HG02571 (cell line): ENCODE results near the gene UBA52.
"Not testable (repeated sequence)": the region's sequence is repeated elsewhere in the genome, so short reads cannot be mapped to it uniquely, and the experiment has no call there.

Experiments used
- ATAC-seq: cut with Tn5 transposase; IDR thresholded peaks from one replicate; pipeline ENCODE4 v1.9.1; 2021; ENCODE audit warnings: mild to moderate bottlenecking, moderate library complexity; ENCODE audit not compliant: unreplicated experiment

UBA52 gene

DNA sequence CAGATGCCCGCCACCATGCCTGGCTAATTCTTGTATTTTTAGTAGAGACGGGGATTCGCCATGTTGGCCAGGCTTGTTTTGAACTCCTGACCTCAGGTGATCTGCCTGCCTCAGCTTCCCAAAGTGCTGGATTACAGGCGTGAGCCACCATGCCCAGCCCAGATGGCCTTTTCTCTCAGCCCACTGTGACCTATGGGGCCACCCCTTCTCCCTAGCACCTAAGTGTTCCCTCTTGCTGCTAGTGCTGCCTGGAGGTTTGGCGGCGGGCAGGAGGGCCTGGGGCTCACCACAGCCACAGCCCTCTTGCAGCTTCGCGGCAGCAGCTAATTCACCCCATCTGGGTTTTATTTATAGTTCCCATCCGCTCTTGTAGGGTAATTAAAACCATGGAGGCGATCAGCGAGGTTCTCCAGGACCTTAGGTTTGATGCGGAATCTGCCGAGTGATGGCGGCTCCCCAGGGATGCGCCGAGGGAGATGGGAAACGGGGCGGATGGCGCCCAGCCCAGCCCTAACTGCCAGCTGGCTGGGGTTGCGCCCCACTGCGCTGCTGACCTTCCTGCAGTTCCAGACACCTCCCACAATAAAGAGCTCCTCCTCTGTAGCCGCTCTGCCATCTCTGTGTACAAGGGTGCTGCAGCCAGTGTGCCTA, 20.2 kb downstream of the UBA52 start:
- ATAC-seq, result no peak

- not testable (repeated sequence) for ATAC-seq
Measured at GRCh38 chr19:18592732-18593131, 21.1 kb downstream of the UBA52 start.

- ATAC-seq, result no peak
Measured at GRCh38 chr19:18593367-18594095, 21.9 kb downstream of the UBA52 start.

DNA sequence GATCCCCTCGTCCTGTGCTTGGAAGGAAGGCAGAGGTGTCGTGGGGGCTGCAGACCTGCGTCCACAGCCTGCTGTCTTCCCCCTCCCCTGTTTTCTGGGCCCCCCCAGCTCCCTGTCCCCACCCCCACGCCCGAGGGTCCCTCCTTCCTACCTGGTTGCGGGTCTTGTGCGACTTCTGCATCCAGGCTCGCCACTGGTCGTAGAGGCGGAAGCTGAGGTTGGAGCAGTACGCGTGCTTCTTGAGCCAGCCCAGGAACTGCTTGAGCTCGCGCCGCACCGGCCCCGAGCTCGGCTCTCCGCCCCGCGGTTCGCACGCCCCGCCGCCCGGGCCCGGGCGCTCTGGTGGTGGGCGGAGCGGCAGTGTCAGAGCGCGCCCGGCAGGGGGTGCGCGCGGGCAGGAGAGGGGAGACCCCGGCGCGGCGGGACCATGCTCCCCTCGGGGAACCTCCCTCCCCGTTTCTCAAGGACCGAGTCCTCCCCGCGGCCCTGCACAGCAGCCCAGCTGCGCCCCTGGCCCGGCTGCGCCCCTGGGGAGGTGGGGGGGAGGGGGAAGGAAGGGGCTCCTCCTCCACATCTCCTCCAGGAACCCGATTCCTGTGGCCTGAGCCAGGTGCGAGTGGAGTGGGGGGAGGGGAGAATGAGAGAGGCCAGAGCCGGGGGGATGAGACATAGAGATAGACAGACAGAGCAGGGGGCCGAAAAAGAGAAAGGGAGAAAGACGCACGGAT, 22.6 kb downstream of the UBA52 start:
- no peak for ATAC-seq

DNA sequence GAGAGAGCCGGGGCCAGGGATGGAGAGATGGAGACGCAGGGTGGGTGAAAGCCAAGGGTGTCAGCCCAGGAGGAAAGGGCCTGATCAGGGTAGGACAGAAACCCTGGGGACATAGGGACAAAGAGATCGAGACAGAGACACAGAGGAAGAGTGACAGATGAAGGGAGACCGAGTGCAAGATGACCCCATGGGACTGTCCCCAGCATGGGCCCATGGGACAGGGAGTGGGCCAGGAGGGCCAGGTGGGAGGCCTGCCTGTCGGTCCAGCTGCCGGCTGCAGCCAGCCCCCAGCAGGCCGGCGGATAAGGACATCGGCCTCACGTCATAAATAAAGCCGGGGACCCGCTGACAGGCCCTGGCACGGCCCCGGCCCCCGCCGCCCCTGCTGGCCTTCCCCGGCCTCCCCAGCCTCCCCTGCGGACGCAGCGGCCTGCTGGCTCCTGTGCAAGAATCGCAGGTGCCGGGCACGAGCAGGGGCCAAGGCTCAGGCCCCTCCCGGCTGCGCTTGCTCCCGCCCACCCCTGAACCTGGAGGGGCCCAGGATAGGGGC, 23.2 kb downstream of the UBA52 start:
- ATAC-seq, result no peak

- ATAC-seq, result no peak
Measured at GRCh38 chr19:18595475-18595874, 23.8 kb downstream of the UBA52 start.

DNA sequence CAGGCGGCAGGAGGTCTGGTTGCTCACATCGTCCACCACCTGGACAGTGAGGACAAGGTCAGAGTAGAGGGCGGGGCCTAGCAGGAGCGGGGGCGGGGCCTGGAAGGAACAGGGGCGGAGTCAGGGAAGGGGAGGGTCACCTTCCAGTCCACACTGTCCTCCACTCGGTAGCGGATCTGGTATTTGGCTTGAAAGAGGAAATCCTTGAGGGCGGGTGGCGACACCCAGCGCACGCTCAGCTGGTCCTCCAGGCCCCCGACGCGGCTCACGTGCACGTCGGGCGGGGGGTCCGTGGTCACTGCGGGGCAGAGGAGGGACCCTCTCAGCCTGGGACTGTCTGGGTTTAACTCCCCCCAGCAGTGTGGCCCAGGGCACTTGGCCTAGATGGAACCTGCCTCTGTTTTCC, 25.1 kb downstream of the UBA52 start:
- ATAC-seq, result no peak

GRCh38 chr19:18597809-18598660, 26.4 kb downstream of the UBA52 start:
- ATAC-seq, result no peak

DNA sequence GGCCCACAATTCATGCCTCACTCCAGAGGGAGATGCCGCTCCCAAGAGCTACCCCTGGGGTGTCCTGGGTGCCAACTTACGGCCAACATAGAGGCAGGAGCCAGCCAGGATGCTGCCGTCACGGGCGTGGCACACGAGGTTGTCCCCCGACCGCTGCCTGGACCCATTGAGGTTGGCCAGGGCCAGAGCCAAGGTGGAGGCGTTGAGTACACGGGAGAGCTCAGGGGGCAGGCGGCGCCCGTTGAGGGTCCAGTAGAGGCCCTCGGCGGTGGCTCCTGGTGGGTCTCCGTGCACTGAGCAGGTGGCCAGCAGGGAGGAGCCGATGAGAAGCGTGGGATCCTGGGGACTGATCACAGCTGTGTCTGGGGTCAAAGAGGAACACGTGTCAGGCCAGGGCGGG, 27.8 kb downstream of the UBA52 start:
- no peak for ATAC-seq

DNA sequence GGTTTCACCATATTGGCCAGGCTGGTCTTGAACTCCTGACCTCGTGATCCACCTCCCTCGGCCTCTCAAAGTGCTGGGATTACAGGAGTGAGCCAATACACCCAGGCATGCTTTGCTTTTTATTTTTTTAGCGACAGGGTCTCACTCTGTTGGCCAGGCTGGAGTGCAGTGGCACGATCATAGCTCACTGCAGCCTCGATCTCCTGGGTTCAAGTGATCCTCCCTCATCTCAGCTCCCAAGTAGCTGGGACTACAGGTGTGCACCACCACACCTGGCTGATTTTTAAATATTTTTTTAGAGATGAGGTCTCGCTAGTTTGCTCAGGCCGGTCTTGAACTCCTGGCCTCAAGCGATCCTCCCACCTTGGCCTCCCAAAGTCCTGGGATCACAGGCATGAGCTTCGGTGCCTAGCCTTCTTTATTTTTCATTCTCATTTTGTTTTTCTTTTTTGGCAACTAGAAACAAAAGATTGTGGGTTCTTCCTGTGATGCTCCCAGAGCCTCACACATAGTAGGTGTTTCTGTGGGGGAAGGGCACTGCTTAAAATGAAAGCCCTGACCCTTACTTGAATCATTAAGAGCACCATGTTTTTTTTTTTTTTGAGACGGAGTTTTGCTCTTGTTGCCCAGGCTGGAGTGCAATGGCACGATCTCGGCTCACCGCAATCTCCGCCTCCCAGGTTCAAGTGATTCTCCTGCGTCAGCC, 29.2 kb downstream of the UBA52 start:
- not testable (repeated sequence) for ATAC-seq

DNA sequence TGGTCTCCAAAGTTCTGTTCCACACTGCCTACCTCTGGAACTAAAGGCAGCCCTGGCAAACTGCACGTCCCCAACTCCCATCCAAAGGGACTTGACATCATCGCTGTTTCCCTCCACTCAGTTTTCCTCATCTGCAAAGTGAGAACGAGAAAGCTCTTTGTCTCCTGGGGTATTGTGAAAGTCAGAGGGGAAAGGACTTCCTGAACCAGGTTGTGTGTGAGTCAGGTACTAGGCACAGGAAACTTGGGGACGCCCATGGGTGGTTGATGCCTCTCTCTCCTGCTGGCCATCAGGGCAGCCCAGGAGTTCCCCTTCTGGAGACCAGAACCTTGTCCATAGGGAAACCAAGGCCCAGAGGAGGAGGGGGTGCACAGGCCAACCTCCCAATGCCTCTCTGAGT, 30.2 kb downstream of the UBA52 start:
- ATAC-seq, result no peak

DNA sequence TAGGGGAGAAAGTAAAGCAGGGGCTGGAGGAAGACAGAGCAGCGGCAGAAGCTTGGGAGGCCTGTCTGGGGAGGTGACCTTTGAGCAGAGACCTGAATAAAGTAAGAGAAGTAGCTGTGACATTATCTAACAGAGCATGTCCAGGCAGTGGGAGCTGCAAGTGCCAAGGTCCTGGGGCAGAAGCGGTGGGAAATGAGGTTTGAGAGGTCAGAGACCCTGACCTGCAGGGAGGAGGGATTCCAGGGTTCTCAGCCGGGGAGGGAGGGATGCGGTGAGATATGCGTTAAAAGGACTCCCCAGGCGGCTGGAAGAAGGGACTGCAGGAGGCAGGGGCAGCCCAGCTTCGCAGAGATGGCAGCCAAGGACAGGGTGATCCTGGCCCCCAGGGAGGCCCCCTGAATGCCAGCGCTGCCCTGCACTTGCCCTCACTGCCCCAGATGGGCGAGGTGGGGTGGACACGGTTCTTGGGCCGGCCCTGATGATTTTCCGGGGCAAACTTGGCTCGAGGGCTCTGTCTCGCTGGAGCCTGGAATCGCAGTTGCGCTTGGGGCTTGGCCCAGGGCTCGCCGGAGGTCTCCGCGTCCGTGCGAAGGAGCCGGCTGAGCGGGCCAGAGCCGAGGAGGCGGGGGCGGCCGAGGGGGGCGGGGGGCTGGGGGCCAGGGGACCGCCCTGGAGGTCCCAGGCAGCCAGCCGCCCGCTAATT, 31.7 kb downstream of the UBA52 start:
- ATAC-seq, result no peak

DNA sequence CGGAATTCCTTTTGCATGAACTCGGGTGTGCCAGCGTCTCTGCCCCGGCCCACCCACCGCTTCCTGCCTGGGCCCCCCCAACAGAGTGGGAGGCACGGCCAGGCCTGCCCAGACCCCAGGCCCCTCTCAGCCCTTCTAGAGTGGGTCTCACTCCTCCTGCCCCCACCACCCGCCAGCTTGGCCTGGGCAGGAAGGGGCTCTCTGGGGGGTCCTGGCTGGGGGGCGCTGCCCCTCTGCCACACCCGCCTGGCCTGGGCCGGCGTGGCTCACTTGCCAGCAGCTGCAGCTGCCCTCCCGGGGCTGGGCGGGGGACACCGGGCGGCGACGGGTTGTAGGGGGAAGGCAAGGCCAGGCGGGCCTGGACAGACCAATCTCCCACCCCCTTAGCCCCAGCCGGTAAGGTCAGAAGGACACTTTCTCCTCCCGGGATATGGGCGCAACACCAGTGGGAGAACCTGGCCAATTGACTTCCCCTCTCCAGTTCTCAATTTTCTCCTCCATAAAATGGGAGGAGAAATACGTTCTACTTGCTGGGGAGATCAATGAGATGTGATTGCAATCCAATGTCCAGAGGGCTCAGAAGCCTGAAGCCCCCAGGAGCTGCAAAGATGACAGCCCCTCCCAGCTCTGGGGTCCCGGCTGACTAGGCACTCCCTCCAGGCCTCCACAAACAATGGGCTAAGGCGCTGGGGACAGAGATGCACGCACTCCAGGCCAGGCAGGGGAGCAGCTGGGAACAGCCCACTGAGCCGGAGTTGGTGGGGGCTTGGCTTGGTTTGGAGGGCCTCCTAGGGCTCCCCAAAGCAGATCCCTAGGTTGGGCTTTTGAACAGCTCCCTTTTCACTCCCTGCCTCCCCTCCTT, 32.5 kb downstream of the UBA52 start:
- ATAC-seq, result no peak

- no peak for ATAC-seq
Measured at GRCh38 chr19:18604820-18605159, 33.1 kb downstream of the UBA52 start.

DNA sequence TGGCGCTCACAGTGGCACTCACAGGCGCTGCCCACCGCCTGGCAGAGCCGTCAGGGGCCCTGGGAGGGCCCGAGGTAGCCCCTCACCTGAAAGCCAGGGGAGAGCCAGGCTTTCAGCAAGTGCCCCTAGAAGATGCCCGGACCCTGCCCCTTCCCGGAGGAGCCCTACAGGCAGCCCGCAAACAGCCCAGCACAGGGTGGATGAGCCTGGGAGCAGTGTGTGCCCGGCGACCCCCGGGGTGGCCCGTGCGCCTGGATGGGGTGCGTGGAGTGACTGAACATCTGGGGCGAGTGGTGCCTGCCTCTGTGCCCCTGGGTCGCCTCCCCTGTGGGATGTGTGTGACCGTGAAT, 33.5 kb downstream of the UBA52 start:
- no peak for ATAC-seq

- no peak for ATAC-seq
Measured at GRCh38 chr19:18605546-18606280, 34.1 kb downstream of the UBA52 start.

GRCh38 chr19:18606281-18607225, 34.9 kb downstream of the UBA52 start, which contains the start of gene CRLF1:
CRLF1 (minus strand) TSS chr19:18606799; CDS start chr19:18606656, 143 bp downstream.
- ATAC-seq, result no peak
